Muscle layer of duodenum (tissue), 2 donors: ENCODE measurements around the gene C14orf132.
A peak's percentile ranks its signal among the peaks of the same experiment; 100 is the strongest.

ENCODE experiments used
- H3K27ac ChIP-seq: one replicate; pipeline ENCODE4 v1.7.0; 2013; ENCODE audit warnings: mild to moderate bottlenecking, low read length
- H3K27me3 ChIP-seq: one replicate; pipeline ENCODE4 v1.7.0; 2013; ENCODE audit warnings: low read depth, mild to moderate bottlenecking, control low read depth, low read length
- H3K36me3 ChIP-seq, 2 donors: one replicate each; pipeline ENCODE4 v1.7.0; 2013; ENCODE audit warnings: low read length in 2 of 2, control low read depth in 1 of 2, mild to moderate bottlenecking in 1 of 2; ENCODE audit not compliant: insufficient read depth in 2 of 2, control insufficient read depth in 1 of 2
- H3K4me1 ChIP-seq, 2 donors: one replicate each; pipeline ENCODE4 v1.7.0; 2013; ENCODE audit warnings: low read length in 2 of 2, mild to moderate bottlenecking in 2 of 2, control low read depth in 1 of 2, moderate library complexity in 1 of 2; ENCODE audit not compliant: insufficient read depth in 2 of 2, control insufficient read depth in 1 of 2
- H3K4me3 ChIP-seq, 2 donors: one replicate each; pipeline ENCODE4 v1.7.0; 2013; ENCODE audit warnings: low read length in 2 of 2, low read depth in 1 of 2, mild to moderate bottlenecking in 1 of 2
- H3K9me3 ChIP-seq, 2 donors: one replicate each; pipeline ENCODE4 v1.7.0; 2013; ENCODE audit warnings: low read length in 2 of 2, control low read depth in 1 of 2, mild to moderate bottlenecking in 1 of 2; ENCODE audit not compliant: control insufficient read depth in 1 of 2
- donor health status: healthy.

The C14orf132 gene

DNA sequence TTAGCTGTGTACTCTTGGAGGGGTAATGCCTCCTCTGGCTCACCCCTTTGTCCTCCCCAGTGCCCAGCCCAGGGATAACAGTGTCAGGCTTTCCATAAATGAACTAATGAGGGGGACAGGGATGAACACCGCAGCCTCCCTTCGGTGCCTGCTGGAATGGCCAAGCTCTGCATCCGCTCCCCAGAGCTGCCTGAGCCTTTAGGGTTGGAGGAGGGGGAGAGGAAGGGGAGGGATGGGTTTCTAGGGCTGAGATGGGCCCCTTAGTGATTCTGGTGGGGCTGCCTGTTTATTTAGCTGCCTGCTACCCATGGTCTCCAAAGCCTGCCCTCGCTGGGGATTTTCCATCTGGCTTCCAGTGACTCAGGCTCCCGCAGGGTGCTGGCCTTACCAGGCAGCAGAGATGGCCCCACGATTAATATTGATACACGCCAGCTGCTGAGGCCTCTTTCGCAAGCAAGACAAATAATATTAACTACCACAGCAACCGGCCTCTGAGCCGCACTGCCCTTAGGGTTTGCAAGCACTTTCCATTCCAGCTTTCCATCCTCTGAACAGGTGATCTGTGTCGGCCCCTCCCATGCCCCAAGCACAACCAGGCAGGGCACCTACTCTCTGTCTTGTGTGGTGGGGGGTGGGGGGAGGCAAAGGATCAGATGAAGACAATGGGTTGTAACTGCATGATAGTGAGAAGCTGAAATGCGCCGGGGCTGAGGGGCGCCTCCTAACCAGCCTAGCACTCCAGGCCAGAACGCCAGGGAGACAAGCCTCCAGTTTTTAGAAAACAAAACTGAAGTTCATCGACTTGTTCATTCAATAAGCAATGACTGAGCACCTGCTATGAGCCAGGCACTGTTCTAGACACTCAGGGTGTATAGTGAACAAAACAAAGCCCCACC is 56.7 kb downstream of the C14orf132 start:
- H3K36me3 ChIP-seq, result no peaks in the 10 kb centered on the region
- no peak overlapping the region for H3K27ac ChIP-seq

DNA sequence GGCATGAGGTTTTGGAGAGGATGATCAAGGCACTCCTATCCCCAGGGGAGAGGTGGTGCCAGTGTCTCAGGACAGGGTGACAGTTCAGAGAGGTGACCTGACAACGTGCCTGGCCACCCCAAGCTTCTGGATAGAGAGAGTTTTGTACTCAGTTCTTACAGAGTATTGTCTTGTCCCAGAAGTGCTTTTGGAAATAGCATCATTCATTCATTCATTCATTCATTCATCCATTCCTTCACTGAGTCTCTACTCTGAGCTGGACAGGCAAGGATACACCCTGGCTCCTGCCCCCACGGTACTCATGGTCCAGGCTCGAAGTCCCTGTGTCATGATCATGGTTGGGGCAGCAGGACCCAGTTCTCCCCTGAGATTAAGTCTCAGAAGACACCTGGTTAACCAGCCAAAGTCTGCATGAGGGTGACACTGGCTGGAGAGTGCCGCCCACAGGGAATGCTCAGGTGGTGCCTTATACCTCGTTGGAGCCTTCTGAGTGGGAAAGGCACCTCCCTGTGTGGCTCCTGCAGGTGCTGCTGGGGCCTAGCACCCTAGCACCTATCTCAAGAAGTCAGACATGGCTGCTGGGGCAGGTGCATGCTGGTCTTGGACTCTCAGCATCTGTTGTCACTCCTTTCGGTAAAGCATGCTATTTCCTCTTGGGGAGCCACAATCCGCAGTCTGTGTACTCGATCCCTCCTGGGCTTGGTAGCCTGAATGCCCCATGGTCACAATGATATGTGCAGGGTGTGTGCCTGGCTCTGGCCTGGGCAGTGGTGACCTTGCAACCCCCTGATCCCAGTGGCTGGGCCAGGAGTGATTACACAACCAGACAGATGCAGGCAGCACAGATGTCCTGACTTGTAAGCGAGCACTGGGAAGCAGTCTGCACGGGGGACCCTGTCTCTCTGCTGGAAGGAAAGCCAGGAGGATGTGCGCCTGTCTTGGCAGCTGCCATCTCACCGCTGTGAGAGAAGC is 57.8 kb downstream of the C14orf132 start:
- no peaks in the 10 kb centered on the region for H3K27me3 ChIP-seq
- H3K27ac ChIP-seq, result no peak overlapping the region
- H3K36me3 ChIP-seq, result no peaks in the 10 kb centered on the region
- peaks cover 0 to 13% of the 10 kb centered on the region in 2 donors for H3K4me1 ChIP-seq
- H3K4me3 ChIP-seq, result no peak overlapping the region
- no peaks in the 10 kb centered on the region for H3K9me3 ChIP-seq

More for the DNA sequence above, 56.7 kb downstream of the C14orf132 start:
- H3K9me3 ChIP-seq, result no peaks in the 10 kb centered on the region
- peaks cover 3 to 20% of the 10 kb centered on the region in 2 donors for H3K4me1 ChIP-seq
- H3K4me3 ChIP-seq, result no peak overlapping the region
- no peaks in the 10 kb centered on the region for H3K27me3 ChIP-seq

DNA sequence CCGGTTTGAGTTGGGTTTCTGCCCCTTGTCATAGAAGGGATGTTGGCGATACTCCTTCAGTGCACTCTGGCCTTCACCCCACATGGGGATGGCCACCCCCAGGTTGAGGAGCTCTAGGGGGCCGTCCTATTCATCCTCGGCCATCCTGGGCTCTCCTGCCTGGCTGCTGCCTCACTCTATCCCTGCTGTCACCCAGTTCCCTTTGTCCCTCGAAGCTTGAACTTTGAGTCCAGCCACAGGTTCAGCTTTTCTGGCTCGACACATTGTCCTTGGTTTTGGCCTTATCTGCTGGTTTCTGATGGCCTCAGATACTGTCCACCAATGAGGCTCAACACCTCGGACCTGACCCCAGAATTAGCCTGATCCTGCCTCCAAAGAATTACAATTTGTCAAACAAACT is 58.6 kb downstream of the C14orf132 start:
- H3K27ac ChIP-seq, result no peak overlapping the region
- H3K9me3 ChIP-seq, result no peaks in the 10 kb centered on the region
- no peaks in the 10 kb centered on the region for H3K27me3 ChIP-seq
- peaks cover 0 to 13% of the 10 kb centered on the region in 2 donors for H3K4me1 ChIP-seq
- no peak overlapping the region for H3K4me3 ChIP-seq
- no peaks in the 10 kb centered on the region for H3K36me3 ChIP-seq

DNA sequence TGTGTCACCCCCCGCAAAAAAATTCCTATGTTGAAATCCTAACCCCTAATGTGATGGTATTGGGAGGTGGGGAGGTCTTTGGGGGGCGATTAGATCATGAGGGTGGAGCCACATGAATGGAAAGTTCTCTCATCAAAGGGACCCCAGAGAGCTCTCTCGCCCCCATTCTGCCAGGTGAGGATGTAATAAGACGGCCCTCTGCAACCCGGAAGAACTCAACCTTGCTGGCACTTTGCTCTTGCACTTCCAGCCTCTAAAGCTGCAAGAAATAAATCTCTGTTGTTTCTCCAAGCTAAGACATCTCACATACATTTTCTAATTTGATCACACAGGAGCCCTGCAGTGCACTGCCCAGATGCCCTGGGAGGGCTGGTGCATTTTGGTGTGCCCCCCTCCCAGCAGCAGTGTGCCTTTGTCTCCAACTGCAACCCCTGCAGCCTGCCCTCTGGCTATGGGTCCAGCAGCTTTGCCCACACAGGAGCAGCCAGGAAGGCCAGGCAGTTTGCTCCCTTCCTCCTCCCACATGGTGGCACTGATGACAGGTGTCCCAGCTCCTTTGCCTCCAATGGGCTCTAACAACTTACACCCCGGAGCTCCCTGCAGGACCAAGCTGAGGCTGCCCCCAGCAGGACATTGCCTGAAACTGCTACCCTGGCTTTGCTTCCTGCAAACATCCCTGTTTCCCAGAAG is 59.3 kb downstream of the C14orf132 start:
- Histone ChIP-seq H3K9me3 (no peaks in the 10 kb centered on the region), H3K36me3 (no peaks in the 10 kb centered on the region), H3K4me3 (no peak overlapping the region), H3K4me1 (peaks cover 0 to 13% of the 10 kb centered on the region in 2 donors), H3K27ac (no peak overlapping the region), H3K27me3 (no peaks in the 10 kb centered on the region)

DNA sequence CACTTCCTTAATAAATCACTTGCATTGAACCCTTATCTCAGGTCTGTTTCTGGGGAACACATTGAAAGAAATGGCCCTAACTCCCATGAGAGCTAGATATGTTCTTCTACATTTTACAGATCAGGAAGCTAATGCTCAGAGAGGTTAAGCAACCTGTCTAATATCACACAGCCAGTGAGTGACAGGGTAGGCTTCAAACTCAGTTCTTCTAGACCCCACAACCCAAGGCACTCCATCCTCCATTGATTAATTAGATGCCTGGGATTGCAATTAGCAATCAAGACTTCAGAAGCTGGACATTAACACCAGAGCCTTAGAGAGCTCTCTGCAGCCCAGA is 59.8 kb downstream of the C14orf132 start:
- Histone ChIP-seq H3K9me3 (no peaks in the 10 kb centered on the region), H3K36me3 (no peaks in the 10 kb centered on the region)

DNA sequence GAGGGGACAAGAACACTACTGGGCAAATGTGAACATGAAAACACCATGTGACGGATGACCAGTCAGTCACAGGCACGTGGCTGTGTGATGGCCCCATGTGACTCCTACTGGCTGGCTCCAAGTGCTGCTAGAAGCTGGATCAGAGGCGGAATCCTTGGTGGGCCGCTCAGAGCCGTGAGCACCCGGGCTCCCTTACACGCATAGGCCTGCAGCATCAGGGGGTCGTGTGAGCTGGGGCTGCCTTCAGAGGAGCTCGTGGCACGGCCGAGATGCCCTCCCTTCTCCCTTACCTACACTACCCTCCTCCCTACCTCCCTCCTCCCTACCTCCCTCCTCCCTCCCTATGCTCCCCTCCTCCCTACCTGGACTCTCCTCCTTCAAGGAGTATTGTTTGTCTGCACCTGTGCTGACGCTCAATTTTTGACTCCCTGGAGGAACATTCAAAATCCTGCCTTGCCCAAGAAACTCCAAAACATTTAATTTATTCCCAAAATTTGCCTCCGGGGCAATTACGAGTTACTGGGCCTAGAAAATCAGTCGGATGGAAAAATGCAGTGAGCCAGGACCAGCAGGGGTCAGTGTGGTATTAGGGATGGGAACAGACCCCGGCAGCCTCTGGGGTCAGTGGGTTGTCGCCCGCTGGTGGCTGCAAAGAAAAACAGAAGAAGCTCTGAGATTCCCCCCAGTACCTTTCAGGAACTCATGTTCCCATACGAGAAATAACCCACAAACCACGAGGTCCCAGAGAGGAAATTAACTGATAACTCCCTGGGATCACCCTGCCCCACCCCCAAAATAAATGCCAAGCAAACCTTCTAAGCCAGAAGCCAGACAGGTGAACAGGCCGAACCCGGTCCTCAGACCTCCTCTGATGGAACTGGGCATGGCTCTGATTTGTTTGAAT is 61.3 kb downstream of the C14orf132 start:
- Histone ChIP-seq H3K36me3 (no peaks in the 10 kb centered on the region), H3K9me3 (no peaks in the 10 kb centered on the region), H3K27ac (no peak overlapping the region), H3K27me3 (no peaks in the 10 kb centered on the region), H3K4me1 (peaks cover 0 to 10% of the 10 kb centered on the region in 2 donors), H3K4me3 (no peak overlapping the region)

More for the DNA sequence above, 59.8 kb downstream of the C14orf132 start:
- H3K27ac ChIP-seq, result no peak overlapping the region
- no peaks in the 10 kb centered on the region for H3K27me3 ChIP-seq
- peaks cover 0 to 13% of the 10 kb centered on the region in 2 donors for H3K4me1 ChIP-seq
- no peak overlapping the region for H3K4me3 ChIP-seq

DNA sequence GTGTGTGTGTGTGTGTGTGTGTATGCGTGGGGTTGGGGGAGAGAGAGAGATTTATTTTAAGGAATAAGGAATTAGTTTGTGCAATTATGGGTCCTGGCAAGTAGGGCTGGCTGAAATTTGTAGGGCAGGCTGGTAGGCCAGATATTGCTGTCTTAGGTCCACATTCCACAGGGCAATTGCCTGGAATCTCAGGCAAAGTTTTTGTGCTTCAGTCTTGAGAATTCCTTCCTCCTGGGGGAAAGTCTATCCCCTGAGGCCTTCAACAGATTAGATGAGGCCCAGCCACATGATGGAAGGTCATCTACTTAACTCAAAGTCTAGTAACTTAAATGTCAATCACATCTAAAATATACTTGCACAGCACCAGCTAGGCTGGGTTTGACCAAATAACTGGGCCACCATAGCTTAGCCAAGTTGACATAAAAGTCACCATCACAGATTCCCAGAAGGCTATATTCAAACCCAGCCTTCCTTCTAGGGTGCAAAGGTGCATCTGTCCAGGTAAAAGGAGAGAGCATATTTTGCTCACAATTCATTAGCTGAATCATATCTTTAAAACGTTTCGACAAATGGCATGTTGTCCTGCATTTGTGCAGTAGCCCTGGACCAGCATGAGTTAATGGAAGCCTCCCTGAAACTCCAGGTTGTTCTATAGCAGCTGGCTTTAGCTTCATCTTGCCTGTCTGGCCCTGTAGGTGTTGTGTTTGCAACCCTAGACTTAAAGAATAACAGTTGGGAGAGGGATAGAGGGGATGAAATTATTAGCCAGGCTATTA is 63.1 kb downstream of the C14orf132 start:
- no peak overlapping the region for H3K4me3 ChIP-seq
- H3K36me3 ChIP-seq, result no peaks in the 10 kb centered on the region
- no peaks in the 10 kb centered on the region for H3K9me3 ChIP-seq
- H3K27me3 ChIP-seq, result no peaks in the 10 kb centered on the region
- H3K4me1 ChIP-seq, result peaks cover 0 to 7% of the 10 kb centered on the region in 2 donors
- H3K27ac ChIP-seq, result no peak overlapping the region

DNA sequence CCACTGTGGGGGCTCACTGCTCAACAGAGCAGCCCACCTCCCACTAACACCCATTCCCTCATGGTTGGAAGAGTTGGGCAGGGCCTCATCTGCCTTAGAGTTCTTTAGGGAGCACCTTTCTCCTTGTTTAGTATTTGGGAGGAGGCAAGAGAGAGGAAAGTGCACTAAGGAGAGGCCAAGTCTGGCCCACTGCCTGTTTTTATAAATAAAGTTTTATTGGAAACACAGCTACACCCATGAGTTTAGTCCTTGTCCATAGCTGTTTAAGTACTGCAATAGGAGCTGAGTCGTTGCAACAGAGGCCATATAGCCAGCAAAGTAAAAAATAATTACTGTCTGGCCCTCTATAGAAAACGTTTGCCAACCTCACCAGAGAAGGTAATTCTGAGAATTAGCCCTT is 63.9 kb downstream of the C14orf132 start:
- no peaks in the 10 kb centered on the region for H3K27me3 ChIP-seq
- peaks cover 0 to 7% of the 10 kb centered on the region in 2 donors for H3K4me1 ChIP-seq
- no peaks in the 10 kb centered on the region for H3K36me3 ChIP-seq
- H3K4me3 ChIP-seq, result no peak overlapping the region
- H3K27ac ChIP-seq, result no peak overlapping the region
- H3K9me3 ChIP-seq, result no peaks in the 10 kb centered on the region

DNA sequence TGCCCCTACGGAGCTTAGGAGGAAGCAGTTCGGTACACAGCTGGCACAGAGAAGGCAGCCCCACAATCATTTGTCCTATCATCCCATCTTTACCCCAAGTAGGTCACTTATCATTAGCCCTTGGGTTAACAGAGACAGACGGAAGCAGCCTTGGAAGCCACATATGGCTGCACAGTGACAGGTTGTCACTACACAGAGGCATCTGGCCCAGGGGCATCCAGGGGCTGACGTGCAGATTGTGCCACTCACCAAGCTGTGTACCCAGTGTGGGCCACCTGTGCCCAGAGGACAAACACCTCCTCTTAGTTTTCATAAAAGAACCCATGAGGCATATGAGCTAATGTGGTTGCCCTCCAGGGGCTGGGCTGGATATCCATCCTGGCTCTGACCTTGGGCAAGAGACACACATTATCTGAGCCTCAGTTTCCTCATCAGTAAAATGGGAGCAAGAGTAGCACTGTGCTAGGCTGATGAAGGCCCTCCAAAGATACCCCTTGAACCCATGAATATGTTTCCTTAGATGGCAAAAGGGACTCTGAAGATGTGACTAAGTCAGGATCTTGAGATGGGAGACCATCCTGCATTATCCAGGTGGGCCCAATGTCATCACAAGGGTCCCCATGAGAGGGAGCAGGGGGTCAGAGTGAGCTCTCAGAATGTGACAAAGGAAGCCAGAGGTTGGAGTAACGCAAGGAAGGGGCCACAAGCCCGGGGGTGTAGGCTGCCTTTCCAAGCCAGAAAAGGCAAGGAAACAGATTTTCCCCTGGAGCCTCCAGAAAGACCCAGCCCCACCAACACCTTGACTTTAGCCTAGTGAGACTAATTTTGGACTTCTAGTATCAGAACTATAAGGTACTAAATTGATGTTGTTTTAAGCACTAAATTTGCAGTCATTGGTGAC is 64.6 kb downstream of the C14orf132 start:
- Histone ChIP-seq H3K27me3 (no peaks in the 10 kb centered on the region), H3K4me1 (peaks cover 0 to 7% of the 10 kb centered on the region in 2 donors), H3K9me3 (no peaks in the 10 kb centered on the region), H3K27ac (peak overlapping the region; percentile 85), H3K4me3 (no peak overlapping the region), H3K36me3 (no peaks in the 10 kb centered on the region)
